Breast epithelium (tissue), 4 donors: Measurements from ENCODE around the gene TMEM207. TPM values are rescaled to one million over a fixed set of nuclear protein-coding genes. Genes with fewer than 3 reads are reported as not detected.

Source experiments
- DNase-seq, 2 donors: peaks; one replicate each; pipeline ENCODE4 v3.0.0-alpha.2; 2019; ENCODE audit warnings: low spot score in 2 of 2
- H3K27ac ChIP-seq, 2 donors: fragments of 200-600 bp; sonication (generic) in 1 of 2; one replicate each; pipeline ENCODE4 v1.5.1; 2016 to 2019; ENCODE audit warnings: mild to moderate bottlenecking in 1 of 2
- H3K27me3 ChIP-seq, 2 donors: fragments of 200-600 bp; sonication (generic) in 1 of 2; one replicate each; pipeline versions ENCODE4 v1.5.1 to v1.6.0; 2017 to 2019; ENCODE audit warnings: control low read depth in 1 of 2, mild to moderate bottlenecking in 1 of 2
- H3K36me3 ChIP-seq: fragments of 200-600 bp; one replicate; pipeline ENCODE4 v1.5.1; 2019
- H3K4me1 ChIP-seq, 2 donors: fragments of 200-600 bp; sonication (generic); one replicate each; pipeline ENCODE4 v1.5.1; 2016 to 2019; ENCODE audit warnings: control low read depth in 1 of 2
- H3K4me3 ChIP-seq, 3 donors: fragments of 200-600 bp; sonication (generic); 1 replicate in 2 of 3; 2 replicates in 1 of 3; pipeline ENCODE4 v1.5.1; 2016 to 2019; ENCODE audit warnings: mild to moderate bottlenecking in 3 of 3, moderate library complexity in 2 of 3
- H3K9me3 ChIP-seq, 2 donors: fragments of 200-600 bp; sonication (generic) in 1 of 2; one replicate each; pipeline ENCODE4 v1.5.1; 2016 to 2019; ENCODE audit warnings: control low read depth in 1 of 2
- CTCF ChIP-seq, 3 donors: fragments of 450-650 bp; IDR thresholded peaks; one replicate each; pipeline ENCODE4 v1.5.1; 2016 to 2017; ENCODE audit warnings: antibody characterized with exemption in 3 of 3, mild to moderate bottlenecking in 3 of 3, moderate library complexity in 3 of 3
- POLR2A ChIP-seq: fragments of 450-650 bp; IDR thresholded peaks from one replicate; pipeline ENCODE4 v1.6.1; 2016; ENCODE audit warnings: antibody characterized with exemption, mild to moderate bottlenecking, moderate library complexity
- POLR2AphosphoS5 ChIP-seq, 3 donors: sonication (generic); formaldehyde crosslinking; IDR thresholded peaks; one replicate each; pipeline ENCODE4 v1.6.1; 2017; ENCODE audit warnings: antibody characterized with exemption in 3 of 3
- intact Hi-C: fragments of 100-400 bp; cut with DNase I; formaldehyde crosslinking; loops from one replicate; pipeline ENCODE4 v1.15.1; 2023; ENCODE audit warnings: low total_unique reads
- total RNA-seq, 3 donors: library from RNA; depleted of rRNA; stranded (reverse); fragments of >200 nt; gene quantifications; one replicate each; pipeline ENCODE4 v1.1.0, GENCODE V29; 2016

Gene TMEM207
- total RNA-seq, 3 donors from 2014 or later = not detected

- intact Hi-C loops = no loop called here
These were observed 61.0 kb downstream of the TMEM207 start for GRCh38 chr3:190388703-190389102.

GRCh38 chr3:190387578-190388213 lies 62.0 kb downstream of the TMEM207 start, which contains the start of gene CLDN16:
TSS of gene CLDN16 (plus strand) at chr3:190388163. CDS start at chr3:190388330, 167 bp downstream.
- Histone ChIP-seq H3K4me3 (no peak within 1 kb of the TSS), H3K4me1 (no peaks in the 10 kb centered on the region), H3K9me3 (no peaks in the 10 kb centered on the region), H3K27ac (no peak within 1 kb of the TSS), H3K36me3 (no peaks in the 10 kb centered on the region), H3K27me3 (no peaks in the 10 kb centered on the region)
- intact Hi-C loops = no loop called here
- no peak for DNase-seq
- TF ChIP-seq POLR2A = no peak
- no peak for TF ChIP-seq CTCF (IDR thresholded peaks at IDR 0.05)
- TF ChIP-seq POLR2AphosphoS5 (IDR thresholded peaks at IDR 0.05) = no peak

More at GRCh38 chr3:190388703-190389102, 61.0 kb downstream of the TMEM207 start:
- Histone ChIP-seq H3K27ac (no peak overlapping the region), H3K9me3 (no peaks in the 10 kb centered on the region), H3K4me3 (no peak overlapping the region), H3K27me3 (no peaks in the 10 kb centered on the region), H3K4me1 (no peaks in the 10 kb centered on the region), H3K36me3 (no peaks in the 10 kb centered on the region)
- no peak for DNase-seq
- TF ChIP-seq POLR2AphosphoS5 (IDR thresholded peaks at IDR 0.05) (no peak), POLR2A (no peak), CTCF (IDR thresholded peaks at IDR 0.05) (no peak)

- DNase-seq = no peak
These were observed 63.7 kb downstream of the TMEM207 start for GRCh38 chr3:190385731-190386688.

GRCh38 chr3:190384309-190384756 lies 65.4 kb downstream of the TMEM207 start:
- intact Hi-C loops = no loop called here
- Histone ChIP-seq H3K27me3 (no peaks in the 10 kb centered on the region), H3K4me1 (no peaks in the 10 kb centered on the region), H3K9me3 (no peaks in the 10 kb centered on the region), H3K36me3 (no peaks in the 10 kb centered on the region), H3K27ac (no peak overlapping the region), H3K4me3 (no peak overlapping the region)
- DNase-seq = no peak
- TF ChIP-seq POLR2A (no peak), CTCF (IDR thresholded peaks at IDR 0.05) (peak in 2 of 3 donors; percentile 28 to 50)

More at GRCh38 chr3:190385731-190386688, 63.7 kb downstream of the TMEM207 start:
- Histone ChIP-seq H3K4me1 (no peaks in the 10 kb centered on the region), H3K4me3 (no peak overlapping the region), H3K36me3 (no peaks in the 10 kb centered on the region), H3K27ac (no peak overlapping the region), H3K9me3 (no peaks in the 10 kb centered on the region), H3K27me3 (no peaks in the 10 kb centered on the region)
- no peak for TF ChIP-seq POLR2A
- no peak for TF ChIP-seq POLR2AphosphoS5 (IDR thresholded peaks at IDR 0.05)
- no peak for TF ChIP-seq CTCF (IDR thresholded peaks at IDR 0.05)
- intact Hi-C loops = no loop called here

GRCh38 chr3:190382082-190382481 lies 67.6 kb downstream of the TMEM207 start:
- TF ChIP-seq POLR2A = no peak
- TF ChIP-seq CTCF (IDR thresholded peaks at IDR 0.05) = no peak
- TF ChIP-seq POLR2AphosphoS5 (IDR thresholded peaks at IDR 0.05) = no peak
- H3K27ac ChIP-seq = no peak overlapping the region

More at GRCh38 chr3:190382082-190382481, 67.6 kb downstream of the TMEM207 start:
- Histone ChIP-seq H3K4me1 (no peaks in the 10 kb centered on the region), H3K9me3 (no peaks in the 10 kb centered on the region), H3K27me3 (no peaks in the 10 kb centered on the region), H3K4me3 (no peak overlapping the region), H3K36me3 (no peaks in the 10 kb centered on the region)
- DNase-seq = no peak
- intact Hi-C loops = no loop called here
